Measurements from ENCODE around the gene PXYLP1.
A peak's percentile ranks its signal among the peaks of the same experiment; 100 is the strongest.

Gene PXYLP1

DNA sequence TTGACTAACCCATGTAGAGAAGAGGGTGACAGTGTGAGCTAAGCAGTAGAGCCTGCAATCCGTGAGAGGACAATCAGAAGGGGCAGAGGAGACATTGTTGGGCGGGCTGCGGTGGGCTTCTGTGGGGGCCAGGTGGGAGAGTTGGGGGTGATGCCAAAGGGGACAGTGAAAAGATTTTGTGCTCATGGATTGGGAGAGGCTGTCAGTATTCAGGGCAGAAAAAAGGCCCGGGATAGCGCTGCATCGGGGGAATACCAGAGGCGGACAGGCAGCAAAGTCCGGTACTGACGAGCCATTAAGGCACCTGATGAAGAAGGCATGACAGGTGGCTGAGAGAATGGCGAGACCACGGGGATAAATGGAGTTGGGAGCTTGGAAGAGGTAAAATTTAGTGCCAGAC lies 1.3 kb upstream of the PXYLP1 start:
- DNase-seq: no peak

- DNase-seq: peak; percentile 76
These were observed 563 bp downstream of the PXYLP1 start for GRCh38 chr3:141231952-141232823.

DNA sequence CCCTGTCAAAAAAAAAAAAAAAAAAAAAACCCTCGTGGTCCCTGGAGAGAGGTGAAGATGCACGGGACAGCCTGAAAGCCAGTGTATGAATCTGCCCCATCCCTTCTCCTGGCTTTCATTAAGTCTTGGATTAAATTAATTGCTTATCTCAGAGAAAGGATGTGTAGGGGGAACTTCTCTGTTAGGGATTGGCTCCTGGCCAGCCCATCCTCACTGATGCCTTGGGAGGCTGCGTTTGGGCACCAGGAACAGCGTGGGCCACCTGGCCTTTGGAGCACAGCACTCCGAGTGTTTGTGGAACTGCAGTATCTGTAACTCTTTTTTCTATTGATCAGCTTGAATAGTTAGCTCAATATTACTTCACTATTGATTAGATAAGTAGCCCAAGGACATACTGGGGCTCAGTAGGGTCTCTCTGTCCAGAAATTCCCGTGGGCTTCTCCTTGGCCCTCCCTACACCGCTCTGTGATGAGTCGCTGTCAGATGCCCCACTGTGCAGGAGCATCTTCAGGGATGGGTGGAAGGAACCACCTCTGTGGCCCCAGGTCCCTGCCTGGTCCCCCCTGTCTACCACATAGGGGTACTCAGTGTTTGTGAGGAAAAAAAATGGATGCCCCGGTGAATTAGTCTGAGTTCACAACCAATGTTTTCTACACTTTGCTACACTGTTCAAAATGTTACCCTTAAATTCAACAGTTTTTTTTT lies 2.0 kb downstream of the PXYLP1 start:
- no peak for DNase-seq

DNA sequence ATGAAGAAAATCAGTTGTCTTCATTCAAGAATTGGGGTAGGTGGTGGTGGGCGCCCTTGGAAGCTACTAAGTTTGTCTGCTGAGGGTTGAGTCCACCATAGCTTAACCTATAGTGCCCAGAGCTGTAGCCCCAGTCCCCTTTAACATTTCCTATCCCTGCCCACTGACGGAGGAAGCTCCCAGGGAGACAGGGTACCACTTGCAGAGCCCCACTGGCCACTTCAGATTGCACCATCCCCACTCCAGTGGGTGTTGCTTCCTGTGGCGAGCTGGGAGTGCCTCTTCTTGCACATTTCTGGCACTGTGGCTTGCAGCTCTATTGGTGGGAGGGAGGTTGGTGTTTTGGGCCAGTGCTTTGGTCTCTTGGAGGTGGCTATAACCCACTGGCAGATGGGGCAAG lies 2.7 kb downstream of the PXYLP1 start:
- DNase-seq: no peak

DNA sequence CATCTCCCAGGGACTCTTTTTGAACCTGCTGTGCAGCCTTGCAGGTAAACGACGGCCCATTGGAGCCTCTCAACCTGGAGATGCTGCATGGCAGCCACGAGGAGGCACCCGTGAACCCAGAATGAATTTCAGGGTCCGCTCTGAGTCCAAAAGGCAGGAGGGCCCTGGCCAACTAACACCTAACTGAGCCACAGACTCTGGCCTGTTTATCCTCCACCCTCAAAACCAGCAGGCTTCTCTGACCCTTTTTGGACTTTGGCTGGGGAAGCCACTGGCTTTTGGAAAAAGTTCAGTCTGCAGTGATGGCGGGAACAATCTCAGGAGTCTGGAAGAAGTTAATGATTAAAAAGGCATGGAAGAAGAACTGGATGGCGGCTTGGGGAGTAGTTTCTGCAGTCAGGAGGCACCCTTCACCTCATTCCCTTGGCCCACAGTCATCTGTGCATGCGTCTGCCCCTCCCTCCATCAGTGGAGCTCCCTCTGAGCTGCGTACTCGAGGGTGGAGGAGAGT lies 4.1 kb downstream of the PXYLP1 start:
- DNase-seq: no peak

GRCh38 chr3:141236361-141236760 lies 4.7 kb downstream of the PXYLP1 start:
- no peak for DNase-seq

- DNase-seq: no peak
These were observed 6.3 kb downstream of the PXYLP1 start for GRCh38 chr3:141237701-141238521.

GRCh38 chr3:141239511-141240281 lies 8.1 kb downstream of the PXYLP1 start:
- DNase-seq: no peak

DNA sequence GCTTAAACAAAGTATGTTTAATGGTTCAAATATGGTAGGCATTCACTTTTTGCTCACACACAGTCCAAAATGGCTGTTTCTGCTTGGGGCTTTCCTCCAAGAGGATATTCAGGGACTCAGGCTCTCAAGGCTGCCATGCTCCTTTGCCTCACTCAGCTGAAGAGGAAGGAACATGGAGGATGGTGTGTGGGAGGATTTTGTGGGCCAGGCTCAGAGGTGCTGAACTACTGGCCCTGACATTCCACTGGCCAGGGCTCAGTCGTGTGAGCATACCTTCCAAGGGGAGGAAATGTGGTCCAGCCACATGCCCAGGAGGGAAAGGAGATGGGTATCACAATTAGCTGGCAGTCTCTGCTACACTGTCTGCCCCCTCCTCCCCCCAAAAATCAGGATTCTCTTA lies 8.7 kb downstream of the PXYLP1 start:
- DNase-seq: no peak

DNA sequence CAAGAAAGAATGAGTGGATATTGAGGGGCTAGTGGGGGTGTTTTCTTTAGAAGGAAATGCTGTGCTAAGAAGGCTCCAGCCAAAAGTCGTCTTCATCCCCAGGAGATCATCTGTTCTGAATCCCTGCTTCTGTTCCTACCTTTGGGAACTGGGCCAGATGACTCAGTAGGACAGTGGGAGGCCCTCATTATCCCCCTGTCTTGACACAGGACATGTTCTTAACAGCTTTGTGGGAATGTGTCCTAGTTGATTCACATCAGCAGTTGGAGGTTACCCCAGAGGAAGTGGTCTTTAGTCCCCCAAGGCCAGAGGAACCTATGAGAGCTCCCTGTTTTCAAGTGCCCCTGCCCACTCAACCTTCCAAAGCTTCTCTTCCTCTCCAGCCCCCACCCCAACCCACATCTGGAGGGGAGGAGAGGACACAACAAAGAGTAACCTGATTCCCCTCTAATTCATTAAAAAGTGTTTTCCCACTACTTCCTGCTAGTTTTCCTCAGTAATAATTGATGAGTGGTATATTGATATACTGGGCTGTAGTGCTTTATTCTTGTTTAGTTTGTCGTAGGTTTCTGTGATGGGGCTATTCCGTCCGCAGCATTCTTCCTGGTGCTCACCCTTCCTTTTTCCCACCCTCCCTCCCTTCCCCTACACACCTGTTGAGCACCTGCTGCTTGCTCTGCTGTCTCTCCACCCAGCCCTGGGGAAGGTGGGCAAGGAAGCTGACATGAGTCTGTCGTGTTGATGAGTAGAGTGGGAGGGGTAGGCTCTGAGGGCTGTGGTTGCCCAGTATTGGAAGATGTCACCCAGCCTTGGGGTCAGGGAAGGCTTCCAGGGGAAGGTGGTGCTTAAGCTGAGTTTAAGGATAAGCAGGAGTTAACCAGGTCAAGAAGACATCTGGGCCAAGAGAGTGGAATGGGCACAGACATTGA lies 9.3 kb downstream of the PXYLP1 start:
- no peak for DNase-seq

GRCh38 chr3:141241616-141242376 lies 10.2 kb downstream of the PXYLP1 start:
- no peak for DNase-seq

GRCh38 chr3:141242377-141243092 lies 10.9 kb downstream of the PXYLP1 start:
- peak; percentile 15 for DNase-seq

- DNase-seq: peak; percentile 63
These were observed 11.7 kb downstream of the PXYLP1 start for GRCh38 chr3:141243271-141243707.

DNA sequence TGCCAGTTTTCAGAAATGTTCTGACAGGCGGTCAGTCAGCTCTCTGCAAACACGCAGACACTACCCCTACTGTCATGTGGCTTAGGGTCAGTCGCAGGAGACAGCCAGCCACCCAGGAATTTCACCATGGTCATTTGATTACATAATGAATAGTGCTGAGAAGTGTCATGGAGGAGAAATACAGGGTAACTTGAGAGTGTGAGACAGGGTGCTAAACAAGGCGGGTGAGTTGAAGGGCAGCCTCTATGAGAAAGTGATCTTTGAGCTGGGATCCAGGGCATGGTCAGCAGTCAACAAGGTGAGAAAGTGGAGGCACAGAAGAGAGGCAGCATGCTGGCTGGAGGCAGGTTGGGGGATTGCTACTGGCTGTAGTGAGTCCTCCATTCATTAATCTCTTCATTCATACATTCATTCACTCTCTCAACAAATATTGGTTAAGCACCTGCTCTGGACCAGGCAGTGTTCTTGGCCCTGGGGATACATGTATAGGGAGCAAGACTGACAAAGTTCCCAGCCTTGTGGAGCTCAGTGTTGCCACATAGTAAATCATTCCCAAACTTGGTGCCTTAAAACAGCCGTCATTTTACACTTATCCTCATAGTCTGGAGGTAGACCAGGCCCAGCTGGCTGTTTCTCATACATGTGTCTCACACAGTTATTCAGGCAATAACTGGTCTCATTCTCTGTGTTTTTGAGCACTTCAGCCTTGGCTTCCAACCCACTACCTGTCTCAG lies 14.8 kb downstream of the PXYLP1 start:
- DNase-seq: no peak

GRCh38 chr3:141246958-141247301 lies 15.3 kb downstream of the PXYLP1 start:
- no peak for DNase-seq

GRCh38 chr3:141248064-141248463 lies 16.4 kb downstream of the PXYLP1 start:
- DNase-seq: no peak

GRCh38 chr3:141249041-141249440 lies 17.4 kb downstream of the PXYLP1 start:
- DNase-seq: peak; percentile 33

DNA sequence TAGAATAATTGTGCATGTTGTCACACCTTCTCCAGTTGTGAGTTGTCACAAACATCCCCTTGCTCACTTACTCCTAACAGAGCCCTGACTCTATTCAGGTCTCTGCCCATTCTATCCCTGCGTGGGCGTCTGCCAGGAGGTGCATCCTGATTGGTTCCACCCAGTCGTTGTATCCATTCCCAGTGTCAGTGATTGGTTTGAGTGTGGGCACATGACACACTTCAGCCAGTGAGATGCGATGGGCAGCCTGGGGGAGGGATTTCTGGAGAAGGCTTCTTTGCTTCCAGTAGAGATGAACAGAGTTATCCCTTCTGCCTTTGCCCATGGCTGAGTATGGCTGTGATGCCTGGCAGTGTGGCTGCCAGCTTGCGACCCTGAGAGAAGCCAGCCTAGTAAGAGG lies 18.7 kb downstream of the PXYLP1 start:
- peak; percentile 44 for DNase-seq

- DNase-seq: peak; percentile 14
These were observed 19.2 kb downstream of the PXYLP1 start for GRCh38 chr3:141250828-141251227.
